Ramos (cell line): ENCODE measurements around the gene ASXL1.
"Not testable (repeated sequence)": the region's sequence is repeated elsewhere in the genome, so short reads cannot be mapped to it uniquely, and the experiment has no call there.

ENCODE experiments used
- in situ Hi-C: fragments of 300-500 bp; cut with MboI; formaldehyde crosslinking; loops from one replicate; pipeline ENCODE4 v1.14.3; 2022; ENCODE audit warnings: low sequenced_read_pairs; ENCODE audit not compliant: unreplicated experiment

The ASXL1 gene

GRCh38 chr20:32357869-32358631 lies at the start of gene ASXL1:
TSS of gene ASXL1 (plus strand) at chr20:32358331. CDS start at chr20:32358776, 445 bp downstream.
- in situ Hi-C loops = no loop called here

GRCh38 chr20:32312718-32313424 lies 45.3 kb upstream of the ASXL1 start:
- in situ Hi-C loops = no loop called here

GRCh38 chr20:32314768-32315167 lies 43.4 kb upstream of the ASXL1 start:
- in situ Hi-C loops = no loop called here

GRCh38 chr20:32315399-32315798 lies 42.7 kb upstream of the ASXL1 start:
- in situ Hi-C loops = no loop called here

- in situ Hi-C loops = no loop called here
These were observed 42.2 kb upstream of the ASXL1 start for GRCh38 chr20:32315891-32316290.

- in situ Hi-C loops = no loop called here
These were observed 41.5 kb upstream of the ASXL1 start for GRCh38 chr20:32316667-32317066.

- in situ Hi-C loops = no loop called here
These were observed 39.0 kb upstream of the ASXL1 start for GRCh38 chr20:32319100-32319499.

GRCh38 chr20:32320305-32320704 lies 37.8 kb upstream of the ASXL1 start:
- in situ Hi-C loops = no loop called here

GRCh38 chr20:32321390-32321789 lies 36.7 kb upstream of the ASXL1 start:
- in situ Hi-C loops = no loop called here

- in situ Hi-C loops = not testable (repeated sequence)
These were observed 35.9 kb upstream of the ASXL1 start for GRCh38 chr20:32322260-32322659.

GRCh38 chr20:32323761-32324160 lies 34.4 kb upstream of the ASXL1 start:
- in situ Hi-C loops = not testable (repeated sequence)

GRCh38 chr20:32325706-32326503 lies 32.2 kb upstream of the ASXL1 start:
- in situ Hi-C loops = no loop called here

GRCh38 chr20:32326504-32326845 lies 31.7 kb upstream of the ASXL1 start:
- in situ Hi-C loops = no loop called here

- in situ Hi-C loops = no loop called here
These were observed 30.9 kb upstream of the ASXL1 start for GRCh38 chr20:32327087-32327681.

GRCh38 chr20:32329817-32330554 lies 28.1 kb upstream of the ASXL1 start:
- in situ Hi-C loops = no loop called here

GRCh38 chr20:32330555-32330897 lies 27.6 kb upstream of the ASXL1 start:
- in situ Hi-C loops = no loop called here

- in situ Hi-C loops = no loop called here
These were observed 25.5 kb upstream of the ASXL1 start for GRCh38 chr20:32332614-32333013.

- in situ Hi-C loops = no loop called here
These were observed 24.7 kb upstream of the ASXL1 start for GRCh38 chr20:32333181-32333987.
